ENCODE data around the gene RC3H1.
A peak's percentile ranks its signal among the peaks of the same experiment; 100 is the strongest.
"Not testable (repeated sequence)": the region's sequence is repeated elsewhere in the genome, so short reads cannot be mapped to it uniquely, and the experiment has no call there.

Gene RC3H1

DNA sequence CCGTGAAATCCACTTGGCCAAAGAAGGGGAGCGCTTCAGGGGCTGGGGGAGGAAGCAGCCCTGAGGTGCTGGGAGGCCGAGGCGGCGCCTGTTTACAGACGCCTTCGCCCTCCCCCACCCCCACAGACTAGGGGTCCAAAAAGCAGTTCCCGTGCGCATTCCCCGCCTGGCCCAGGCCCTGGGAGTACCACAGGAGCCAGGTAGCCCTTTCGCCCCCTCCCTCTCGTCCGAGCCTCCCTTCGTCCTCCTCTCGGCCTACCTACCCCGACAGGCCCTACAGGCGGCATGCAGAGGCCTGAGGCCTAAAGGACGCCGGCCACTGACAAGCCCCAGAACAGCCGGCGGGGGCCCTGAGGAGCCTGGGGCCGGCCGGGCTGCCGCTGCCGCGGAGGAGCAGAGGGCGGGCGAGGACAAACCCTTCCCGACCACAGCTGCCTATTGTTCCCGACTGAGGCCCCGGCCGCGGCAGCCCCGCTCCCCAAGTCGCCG lies 522 bp downstream of the RC3H1 start:
- DNase-seq (ENCODE audit: low spot score): peak; percentile 78

DNA sequence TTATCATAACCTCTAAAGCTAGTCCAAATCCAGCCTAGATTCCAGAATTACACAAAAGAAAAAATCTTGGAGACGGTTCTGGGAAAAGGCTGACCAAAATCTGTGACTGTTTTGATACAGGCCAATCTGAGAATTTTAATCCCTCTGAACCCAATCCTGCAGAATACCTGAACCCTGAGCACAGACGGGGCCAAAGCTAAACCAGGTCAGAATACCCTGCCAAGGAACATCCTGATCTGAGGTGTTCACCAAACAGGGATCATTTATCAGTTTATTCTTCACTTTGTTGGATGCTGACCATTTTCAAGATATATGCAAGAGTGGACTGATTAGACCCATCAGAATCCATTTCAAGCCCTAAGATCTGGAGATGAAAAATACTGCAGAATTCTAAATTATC lies 3.6 kb downstream of the RC3H1 start:
- no peak for DNase-seq (ENCODE audit: low spot score)

- DNase-seq (ENCODE audit: low spot score): no peak
Measured at GRCh38 chr1:174017231-174017970, 4.8 kb downstream of the RC3H1 start.

DNA sequence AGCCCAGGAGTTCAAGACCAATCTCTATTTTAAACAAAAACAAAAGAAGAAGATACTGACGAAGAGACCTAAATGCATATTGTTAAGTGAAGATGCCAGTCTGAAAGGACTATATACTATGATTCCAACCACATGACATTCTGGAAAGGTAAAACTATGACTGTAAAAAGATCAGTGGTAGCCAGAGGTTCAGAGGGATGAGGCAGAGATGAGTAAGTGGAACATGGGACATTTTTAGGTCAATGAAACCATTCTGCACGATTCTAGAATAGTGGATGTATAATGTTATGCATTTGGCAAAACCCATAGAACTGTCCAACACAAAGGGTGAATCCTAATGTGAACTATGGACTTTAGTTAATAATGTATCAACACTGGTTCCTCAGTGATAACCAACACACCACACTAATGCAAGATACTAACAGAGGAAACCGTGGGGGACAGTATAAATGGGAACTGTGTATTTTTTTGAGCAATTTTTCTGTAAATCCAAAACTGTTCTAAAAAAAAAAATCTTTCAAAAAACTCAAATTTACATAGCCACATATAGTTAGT lies 8.2 kb downstream of the RC3H1 start:
- DNase-seq (ENCODE audit: low spot score): no peak

- no peak for DNase-seq (ENCODE audit: low spot score)
Measured at GRCh38 chr1:174008979-174009378, 13.2 kb downstream of the RC3H1 start.

DNA sequence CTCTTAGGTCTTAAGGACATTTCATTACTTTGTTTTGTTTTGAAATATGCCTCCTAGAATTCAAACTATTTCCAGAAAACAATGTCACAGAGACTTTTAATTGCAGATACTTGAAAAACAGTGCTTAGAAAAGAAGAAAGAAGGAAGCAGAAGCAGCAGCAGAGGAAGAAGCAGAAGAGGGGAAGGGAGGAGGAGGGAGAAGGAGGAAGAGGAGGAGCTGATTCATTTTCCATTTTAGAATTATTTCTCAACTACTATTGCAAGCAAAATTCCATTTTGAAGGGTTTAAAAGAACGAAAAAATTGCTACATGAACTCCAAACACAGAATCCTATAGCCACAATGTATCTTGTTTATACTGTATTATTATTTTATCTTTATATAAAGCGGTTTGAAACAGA lies 13.9 kb downstream of the RC3H1 start:
- no peak for DNase-seq (ENCODE audit: low spot score)

DNA sequence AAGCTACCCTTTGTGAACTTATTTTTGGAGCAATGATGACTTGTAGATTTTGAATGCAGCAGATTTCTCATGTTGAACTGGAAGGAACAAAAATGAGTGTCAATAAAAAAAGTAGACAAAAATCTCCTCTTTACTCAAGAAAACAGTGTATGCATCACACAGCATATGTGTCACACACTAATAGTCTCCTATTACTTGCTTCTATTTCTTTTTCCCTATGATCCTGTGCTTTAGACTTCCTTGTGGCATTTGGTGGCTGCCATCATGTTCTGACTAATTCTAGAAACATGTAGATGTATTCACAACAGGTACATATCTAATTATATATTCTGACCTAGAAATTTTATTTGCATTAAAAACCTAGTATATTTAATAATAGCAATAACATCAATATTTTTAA lies 14.3 kb downstream of the RC3H1 start:
- no peak for DNase-seq (ENCODE audit: low spot score)

- no peak for DNase-seq (ENCODE audit: low spot score)
Measured at GRCh38 chr1:174005032-174005431, 17.1 kb downstream of the RC3H1 start.

DNA sequence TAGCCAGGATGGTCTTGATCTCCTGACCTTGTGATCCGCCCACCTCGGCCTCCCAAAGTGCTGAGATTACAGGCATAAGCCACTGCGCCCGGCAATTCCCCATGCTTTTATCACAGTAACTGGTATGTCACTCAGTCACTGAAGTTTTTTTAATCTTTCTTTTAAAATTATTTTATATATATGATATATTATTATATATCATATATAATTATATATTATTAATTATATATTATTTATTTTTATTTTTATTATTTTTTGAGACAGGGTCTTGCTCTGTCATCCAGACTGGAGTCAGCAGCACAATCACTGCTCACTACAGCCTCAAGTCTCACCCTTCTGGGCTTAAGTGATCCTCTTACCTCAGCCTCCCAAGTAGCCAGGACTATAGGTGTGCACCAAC lies 18.3 kb downstream of the RC3H1 start:
- DNase-seq (ENCODE audit: low spot score): no peak

- DNase-seq (ENCODE audit: low spot score): no peak
Measured at GRCh38 chr1:174001573-174001972, 20.6 kb downstream of the RC3H1 start.

DNA sequence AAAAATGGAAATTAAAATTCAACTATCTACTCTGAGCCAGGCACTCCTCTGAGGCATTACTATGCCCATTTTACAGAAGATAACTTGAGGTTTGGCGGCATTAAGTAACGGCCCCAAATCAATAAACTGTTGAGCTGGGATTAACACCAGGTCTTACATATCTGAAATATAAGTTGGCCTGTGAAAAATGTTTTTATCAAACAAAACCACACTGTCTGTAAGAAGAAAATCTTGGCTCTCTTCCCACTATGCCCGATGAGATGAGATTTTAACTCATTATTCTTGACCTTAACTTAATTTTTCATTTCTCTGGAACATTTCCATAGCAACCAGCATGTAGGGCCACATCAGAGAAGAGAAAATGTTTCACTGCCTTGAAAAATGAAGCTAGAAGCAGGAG lies 21.8 kb downstream of the RC3H1 start:
- no peak for DNase-seq (ENCODE audit: low spot score)

DNA sequence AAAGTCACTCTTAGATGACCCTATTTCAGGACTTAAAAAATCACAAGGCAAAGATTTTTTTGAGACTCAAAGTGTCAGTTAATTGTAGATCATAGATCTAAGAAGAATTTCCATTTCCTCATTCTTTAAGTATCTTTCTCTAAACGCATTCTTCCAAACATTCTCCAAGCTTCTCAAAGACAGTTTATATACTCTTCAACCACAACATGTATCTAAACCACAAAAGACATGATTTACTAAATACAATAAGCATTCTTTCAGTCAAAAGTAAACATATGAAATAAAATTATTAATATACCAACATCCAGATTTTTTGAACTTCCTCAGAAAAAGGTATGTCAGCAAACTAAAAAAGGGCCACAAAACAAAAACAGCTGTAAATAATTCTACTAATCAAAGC lies 24.4 kb downstream of the RC3H1 start:
- no peak for DNase-seq (ENCODE audit: low spot score)

GRCh38 chr1:173996995-173997394 lies 25.2 kb downstream of the RC3H1 start:
- no peak for DNase-seq (ENCODE audit: low spot score)

DNA sequence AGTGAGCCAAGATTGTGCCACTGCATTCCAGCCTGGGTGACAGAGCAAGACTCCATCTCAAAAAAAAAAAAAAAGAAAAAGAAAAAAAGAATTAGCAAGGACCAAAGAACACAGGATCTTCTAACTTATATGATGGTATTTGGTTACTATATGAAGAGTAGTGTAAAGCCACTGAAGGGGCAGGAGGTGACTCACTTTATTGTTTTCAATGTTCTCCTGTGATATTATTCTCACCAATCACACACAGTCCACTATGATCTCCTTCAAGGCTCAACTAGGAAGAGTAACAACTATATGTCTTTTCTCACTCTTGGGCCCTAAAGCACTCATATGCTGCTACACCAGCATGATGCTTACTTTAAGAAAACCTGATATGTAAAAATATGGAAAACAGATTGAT lies 26.7 kb downstream of the RC3H1 start:
- DNase-seq (ENCODE audit: low spot score): no peak

- DNase-seq (ENCODE audit: low spot score): not testable (repeated sequence)
Measured at GRCh38 chr1:173993948-173994347, 28.2 kb downstream of the RC3H1 start.

DNA sequence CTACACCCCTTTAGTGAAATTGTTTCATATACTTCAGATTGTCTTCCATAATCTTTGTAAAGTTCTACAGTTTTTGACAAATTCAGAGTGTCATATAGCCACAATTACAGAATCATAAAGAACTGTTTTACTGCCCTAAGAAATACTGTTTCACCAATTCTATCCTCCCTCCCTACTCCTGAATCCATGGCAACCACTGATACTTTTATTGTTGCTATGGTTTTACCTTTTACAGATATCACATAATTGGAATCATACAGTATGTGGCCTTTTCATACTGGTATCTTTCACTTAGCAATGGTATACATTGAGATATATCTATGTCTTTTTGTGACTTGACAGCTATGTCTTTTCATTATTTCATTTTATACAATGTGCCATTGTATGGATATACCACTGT lies 34.1 kb downstream of the RC3H1 start:
- no peak for DNase-seq (ENCODE audit: low spot score)

DNA sequence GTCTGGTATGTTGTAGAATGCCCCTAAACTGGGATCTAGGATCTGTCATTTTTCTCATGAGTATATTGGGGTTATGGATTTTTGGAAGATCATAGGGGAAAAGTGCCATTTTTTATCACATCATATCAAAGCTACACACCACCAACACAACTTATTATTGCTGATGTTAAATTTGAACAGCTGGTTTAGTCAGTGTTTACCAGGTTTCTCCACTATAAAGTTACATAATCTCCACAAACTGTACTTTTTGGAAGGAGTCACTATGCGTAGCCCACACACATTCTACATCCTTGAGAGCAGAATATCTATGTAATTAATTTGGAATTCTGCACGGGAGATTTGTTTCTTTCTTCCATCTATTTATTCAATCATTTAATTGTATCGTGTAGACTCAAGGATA lies 35.2 kb downstream of the RC3H1 start:
- no peak for DNase-seq (ENCODE audit: low spot score)

GRCh38 chr1:173970252-173970651 lies 51.9 kb downstream of the RC3H1 start:
- DNase-seq (ENCODE audit: low spot score): no peak

DNA sequence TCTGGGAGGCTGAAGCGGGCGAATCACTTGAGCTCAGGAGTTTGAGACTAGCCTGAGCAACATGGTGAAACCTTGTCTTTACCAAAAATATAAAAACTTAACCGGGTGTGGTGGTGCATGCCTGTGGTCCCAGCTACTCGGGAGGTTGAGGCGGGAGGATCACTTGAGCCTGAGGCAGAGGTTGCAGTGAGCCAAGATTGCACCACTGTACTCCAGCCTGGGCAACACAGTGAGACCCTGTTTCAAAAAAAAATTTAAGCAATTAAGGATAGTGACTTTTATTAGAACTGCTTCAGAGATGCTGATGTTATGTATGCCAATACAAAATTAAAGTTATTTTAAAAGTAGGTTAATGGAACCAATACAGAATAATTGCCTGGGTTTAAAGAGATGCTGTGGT lies 56.3 kb downstream of the RC3H1 start:
- not testable (repeated sequence) for DNase-seq (ENCODE audit: low spot score)

DNA sequence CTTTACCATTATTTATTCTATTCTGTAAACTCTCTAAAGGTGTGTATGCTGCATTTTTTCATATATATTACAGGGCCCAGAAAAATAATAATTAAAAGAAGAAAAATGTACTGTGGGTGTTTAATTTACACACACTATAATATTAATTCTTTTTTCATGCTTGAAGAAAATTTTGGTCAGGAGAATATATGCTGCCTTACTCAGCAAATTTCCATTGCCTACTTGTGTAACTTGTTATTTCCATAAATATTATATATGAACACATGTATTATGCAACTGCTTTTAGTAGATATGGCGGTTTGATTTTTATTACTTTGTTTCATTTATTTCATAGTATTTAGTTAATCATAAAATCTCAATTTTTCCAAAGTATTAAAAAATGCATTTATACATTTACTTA lies 58.7 kb downstream of the RC3H1 start:
- no peak for DNase-seq (ENCODE audit: low spot score)

DNA sequence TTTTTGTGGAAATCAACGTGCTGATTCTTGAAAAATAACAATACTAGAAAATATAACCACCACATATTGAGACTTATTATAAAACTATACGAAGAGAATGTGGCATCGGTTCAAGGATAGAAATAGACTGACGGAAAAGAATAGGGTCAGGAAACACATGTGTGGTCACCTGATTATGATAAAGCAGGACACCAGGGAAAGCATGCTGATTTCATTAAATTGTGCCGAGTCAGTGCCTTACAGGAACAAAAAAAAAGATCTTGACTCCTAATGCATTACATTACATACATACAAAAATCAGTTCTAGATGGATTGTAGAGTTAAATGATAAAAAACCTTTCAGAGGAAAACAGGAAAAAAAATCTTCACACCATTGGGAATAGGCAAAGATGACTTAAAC lies 61.5 kb downstream of the RC3H1 start:
- DNase-seq (ENCODE audit: low spot score): no peak

- DNase-seq (ENCODE audit: low spot score): no peak
Measured at GRCh38 chr1:173954179-173954578, 68.0 kb downstream of the RC3H1 start.

- DNase-seq (ENCODE audit: low spot score): no peak
Measured at GRCh38 chr1:173948594-173948993, 73.6 kb downstream of the RC3H1 start.

DNA sequence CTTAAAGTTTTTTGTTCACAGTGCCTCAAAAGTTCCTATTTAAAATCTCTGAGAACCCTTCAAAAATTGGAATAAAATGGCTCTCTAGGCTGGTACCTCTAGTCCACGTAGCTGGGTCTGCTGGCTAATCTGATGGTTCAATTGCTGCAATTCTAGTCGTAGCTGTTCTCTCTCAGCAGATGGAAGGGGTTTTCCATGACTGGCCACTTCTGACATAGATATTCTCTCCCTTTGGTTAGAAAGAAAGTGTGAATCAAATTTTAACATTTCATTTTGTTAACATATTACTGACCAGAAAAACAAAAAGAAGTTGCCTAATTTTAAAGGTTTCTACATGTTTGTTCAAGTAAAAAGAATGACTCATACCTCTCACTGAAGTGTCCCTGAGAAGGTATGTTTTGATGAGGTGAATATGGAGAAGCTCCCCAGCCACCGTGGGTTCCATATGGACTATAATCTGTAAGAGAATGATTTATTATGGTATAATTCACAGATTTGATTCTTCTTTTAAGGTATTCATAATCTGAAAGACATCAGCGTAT lies 75.7 kb downstream of the RC3H1 start:
- no peak for DNase-seq (ENCODE audit: low spot score)

Measured in left forelimb (tissue), 1 donor.